Hypothalamus (tissue), 51 donors: ENCODE data around the gene KATNB1.
"Not testable (repeated sequence)": the region's sequence is repeated elsewhere in the genome, so short reads cannot be mapped to it uniquely, and the experiment has no call there.

Experiments used
- DNase-seq, 51 donors: peaks; one replicate each; lab custom pipeline; 2025; lab: John Stamatoyannopoulos, UW

Gene KATNB1

GRCh38 chr16:57765160-57765728 is 29.7 kb downstream of the KATNB1 start:
- DNase-seq = no peak

DNA sequence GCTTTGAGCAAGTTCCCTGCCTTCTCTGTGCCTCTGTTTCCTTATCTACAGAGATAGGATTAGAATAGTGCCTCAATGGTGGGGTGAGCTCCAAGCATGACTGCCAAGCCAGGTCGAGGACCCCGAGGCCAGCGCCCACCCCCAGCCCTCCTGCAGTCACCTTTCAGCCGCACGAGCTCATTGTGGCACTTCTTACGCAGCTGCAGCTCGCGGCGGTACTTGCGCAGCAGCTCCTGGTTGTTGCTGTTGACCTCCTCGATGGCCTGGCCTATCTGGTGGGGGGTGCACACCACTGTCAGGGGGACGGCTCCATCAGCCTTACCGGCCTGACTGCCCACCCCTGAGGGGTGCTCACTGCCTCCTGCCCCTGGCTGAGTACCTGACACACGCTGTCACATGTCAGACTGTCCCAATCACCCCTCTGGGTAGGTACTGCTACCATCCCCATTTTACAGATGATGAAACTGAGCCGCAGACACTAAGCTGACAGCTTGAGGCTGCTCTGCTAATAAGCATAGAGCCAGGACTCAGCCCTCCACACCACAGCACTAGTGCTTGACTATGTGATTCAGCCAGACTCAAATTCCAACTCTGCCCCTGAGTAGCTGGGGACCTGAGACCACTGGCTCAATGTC is 31.3 kb downstream of the KATNB1 start:
- DNase-seq = no peak

- DNase-seq = no peak
Measured at GRCh38 chr16:57769541-57770145, 34.1 kb downstream of the KATNB1 start.

GRCh38 chr16:57770361-57770760 is 34.8 kb downstream of the KATNB1 start:
- no peak for DNase-seq

- DNase-seq = no peak
Measured at GRCh38 chr16:57771141-57771785, 35.7 kb downstream of the KATNB1 start.

DNA sequence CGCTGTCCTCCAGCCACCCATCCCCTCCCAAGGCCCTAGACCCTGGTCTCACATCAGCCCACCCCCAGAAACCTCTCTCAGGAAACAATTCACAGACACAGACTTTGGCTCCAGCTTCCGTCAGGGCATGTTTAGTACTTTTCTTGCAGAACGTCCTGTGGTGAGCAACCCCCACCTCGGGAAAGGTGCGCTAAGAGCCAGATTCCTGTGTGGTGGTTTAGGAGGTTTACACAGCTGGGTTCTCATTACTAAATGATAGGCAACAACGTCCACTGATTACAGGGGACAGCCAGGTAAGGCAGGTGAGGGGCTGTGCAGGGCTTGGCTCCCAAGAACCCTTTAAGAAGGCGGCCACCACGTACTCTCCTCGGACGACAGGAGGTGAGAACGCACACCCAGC is 37.4 kb downstream of the KATNB1 start:
- no peak for DNase-seq

DNA sequence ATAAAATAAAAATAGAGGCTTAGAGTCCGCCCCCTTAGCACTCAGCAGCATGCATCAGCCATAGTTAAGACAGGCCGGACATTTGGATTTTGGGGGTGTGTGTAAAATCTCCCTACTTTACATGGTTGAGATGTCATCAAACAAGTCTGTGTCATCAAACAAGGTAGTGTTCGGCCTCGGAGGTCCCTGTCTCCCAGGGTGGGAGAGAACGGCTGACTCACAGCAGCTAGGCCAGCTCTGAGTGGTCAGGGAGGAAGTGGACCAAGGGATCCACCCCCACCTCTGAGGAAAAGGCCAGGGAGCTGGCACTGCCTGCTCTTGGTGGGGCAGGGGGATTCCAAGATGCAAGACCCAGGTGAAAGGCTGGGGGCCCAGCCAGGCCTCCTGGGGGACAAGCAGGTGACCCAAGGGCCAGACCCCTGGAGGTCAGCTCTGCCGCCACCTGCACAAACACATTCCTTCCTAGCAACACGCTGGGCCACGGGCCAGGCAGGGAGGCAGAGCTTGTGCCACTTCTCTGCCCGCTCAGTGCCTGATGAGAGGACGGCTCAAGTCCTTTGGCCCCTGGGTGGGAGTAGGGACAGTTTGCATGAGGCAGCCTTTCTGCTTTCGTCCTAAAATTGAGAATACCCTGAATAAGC is 38.2 kb downstream of the KATNB1 start:
- peak in 2 of 51 donors; percentile 24 to 30 for DNase-seq

- DNase-seq = no peak
Measured at GRCh38 chr16:57774705-57775285, 39.2 kb downstream of the KATNB1 start.

- DNase-seq = peak in 27 of 51 donors; percentile 17 to 71 (median 50)
Measured at GRCh38 chr16:57775661-57776469, 40.3 kb downstream of the KATNB1 start.

- no peak for DNase-seq
Measured at GRCh38 chr16:57778658-57779057, 43.1 kb downstream of the KATNB1 start.

DNA sequence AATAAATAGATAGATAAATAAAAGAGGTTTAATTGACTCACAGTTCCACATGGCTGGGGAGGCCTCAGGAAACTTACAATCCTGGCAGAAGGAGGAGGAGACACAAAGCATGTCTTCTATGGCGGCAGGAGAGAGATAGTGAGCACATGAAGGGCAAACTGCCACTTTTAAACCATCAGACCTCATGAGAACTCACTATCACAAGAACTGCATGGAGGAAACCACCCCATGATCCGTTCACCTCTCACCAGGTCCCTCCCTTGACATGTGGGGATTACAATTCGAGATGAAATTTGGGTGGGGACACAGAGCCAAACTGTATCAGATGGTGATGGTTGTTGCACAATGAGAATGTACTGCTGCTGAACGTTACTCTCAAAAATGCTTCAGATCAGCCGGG is 44.3 kb downstream of the KATNB1 start:
- DNase-seq = not testable (repeated sequence)

GRCh38 chr16:57781349-57781740 is 45.8 kb downstream of the KATNB1 start:
- DNase-seq = no peak

GRCh38 chr16:57781741-57782606 is 46.4 kb downstream of the KATNB1 start:
- DNase-seq = no peak

GRCh38 chr16:57782607-57783055 is 47.1 kb downstream of the KATNB1 start:
- not testable (repeated sequence) for DNase-seq

GRCh38 chr16:57783116-57783515 is 47.5 kb downstream of the KATNB1 start:
- DNase-seq = no peak

DNA sequence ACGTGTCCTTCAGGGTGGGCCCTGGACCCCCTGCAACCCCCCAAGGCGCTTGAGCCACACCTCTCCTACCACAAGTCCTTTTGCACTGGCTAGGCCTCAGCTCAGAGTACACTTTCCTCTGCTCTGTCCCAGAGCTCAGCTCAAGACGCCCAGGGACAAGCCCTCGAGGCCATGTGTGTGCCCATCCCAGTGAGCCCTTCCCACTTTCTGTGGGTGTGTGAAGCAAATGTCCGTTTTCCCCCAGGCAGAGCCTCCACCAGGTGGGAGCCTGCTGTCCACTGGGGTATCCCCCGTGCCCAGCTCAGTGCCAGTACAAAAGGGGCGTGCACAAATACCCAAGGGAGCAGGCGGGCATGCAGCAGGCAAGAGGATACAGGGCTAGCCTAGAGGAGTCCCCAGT is 48.3 kb downstream of the KATNB1 start:
- no peak for DNase-seq

DNA sequence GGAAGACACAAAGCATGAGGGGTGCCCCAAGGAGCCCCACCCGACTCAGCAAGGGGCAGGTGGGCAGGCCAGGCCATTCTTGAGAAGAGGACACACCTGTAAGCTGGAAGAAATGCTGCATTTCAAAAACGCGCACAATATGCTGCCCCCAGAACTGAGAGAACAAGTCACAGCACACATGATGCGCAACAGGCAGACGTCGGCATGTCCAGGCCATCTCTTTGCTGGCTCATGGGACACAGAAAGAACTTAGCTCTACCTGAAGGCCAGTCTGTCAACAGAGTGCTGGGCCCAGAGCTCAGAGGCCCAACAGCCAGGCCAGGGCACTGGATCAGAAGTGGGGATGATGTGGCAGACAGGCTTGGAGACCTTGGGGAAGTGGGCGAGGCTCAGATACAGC is 48.8 kb downstream of the KATNB1 start:
- DNase-seq = no peak

GRCh38 chr16:57785385-57785784 is 49.8 kb downstream of the KATNB1 start:
- DNase-seq = no peak

GRCh38 chr16:57785924-57786323 is 50.4 kb downstream of the KATNB1 start:
- no peak for DNase-seq
